Prostate gland (tissue), 2 donors: ENCODE measurements around the gene NOTCH4.

ENCODE experiments used
- CTCF ChIP-seq, 4 experiments: fragments of 200-600 bp in 2 of 4; fragments of 450-650 bp in 2 of 4; sonication (generic) in 2 of 4; IDR thresholded peaks; 1 replicate in 3 of 4; 2 replicates in 1 of 4; pipeline ENCODE4 v1.5.1; 2016 to 2019; ENCODE audit warnings: antibody characterized with exemption in 4 of 4, mild to moderate bottlenecking in 2 of 4, moderate library complexity in 2 of 4
- POLR2A ChIP-seq: fragments of 450-650 bp; IDR thresholded peaks from one replicate; pipeline ENCODE4 v1.6.1; 2016; ENCODE audit warnings: antibody characterized with exemption, mild to moderate bottlenecking
- POLR2AphosphoS5 ChIP-seq: sonication (generic); formaldehyde crosslinking; IDR thresholded peaks from one replicate; pipeline ENCODE4 v1.6.1; 2017; ENCODE audit warnings: antibody characterized with exemption

DNA sequence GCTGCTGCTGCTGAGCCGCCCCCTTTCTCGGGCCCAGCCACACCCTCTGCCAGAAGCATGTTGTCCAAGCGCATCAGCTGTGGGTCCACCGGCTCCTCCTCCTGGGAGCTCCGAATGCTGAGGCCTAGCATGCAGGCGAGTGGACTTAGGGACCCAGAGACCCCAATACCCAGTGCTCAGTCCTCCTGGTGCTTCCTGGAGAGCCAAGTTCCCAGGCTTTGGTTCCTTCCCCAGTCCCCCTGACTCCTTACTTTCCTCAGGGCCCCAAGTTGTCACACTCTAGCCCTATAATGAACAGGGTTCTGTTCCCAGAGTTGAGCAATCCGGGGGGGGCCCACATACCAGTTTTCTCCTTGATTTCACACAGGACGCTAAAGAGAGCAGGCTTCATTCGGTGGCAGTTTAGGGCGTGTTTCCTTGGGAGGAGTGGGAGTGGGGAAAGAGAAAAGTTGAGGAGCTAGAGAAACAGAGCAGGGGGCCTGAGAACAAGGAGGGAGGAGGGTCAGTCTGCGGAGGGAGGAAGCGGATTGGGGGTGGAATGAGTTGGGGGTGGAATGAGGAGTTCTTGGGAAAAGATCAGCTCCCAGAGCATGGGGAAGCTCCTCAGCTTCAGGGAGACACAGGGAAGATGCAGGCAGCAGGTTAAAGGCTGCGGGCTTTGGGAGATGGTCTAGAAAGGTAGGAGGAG is 35.3 kb downstream of the NOTCH4 start:
- TF ChIP-seq CTCF (IDR thresholded peaks at IDR 0.05), result no peak
- TF ChIP-seq POLR2AphosphoS5, result no peak
- TF ChIP-seq POLR2A, result no peak
